WERI-Rb-1 (cell line): ENCODE measurements around the gene ANKRD39.

ENCODE experiments used
- DNase-seq: peaks from one replicate; pipeline ENCODE4 v3.0.0-alpha.2; 2020
- H3K27ac ChIP-seq: fragments of 250-450 bp; sonication (Bioruptor Pico); 2 replicates; pipeline ENCODE4 v1.5.1; 2020; ENCODE audit warnings: mild to moderate bottlenecking, moderate library complexity
- H3K27me3 ChIP-seq: fragments of 250-450 bp; sonication (Bioruptor Pico); 2 replicates; pipeline ENCODE4 v1.5.1; 2021; ENCODE audit warnings: mild to moderate bottlenecking, low read depth, moderate library complexity; ENCODE audit not compliant: insufficient read depth, severe bottlenecking
- H3K36me3 ChIP-seq: fragments of 250-450 bp; sonication (Bioruptor Pico); 2 replicates; pipeline ENCODE4 v1.5.1; 2020; ENCODE audit warnings: mild to moderate bottlenecking, moderate library complexity
- H3K4me3 ChIP-seq: 2 replicates; pipeline ENCODE4 v1.5.1; 2011; ENCODE audit warnings: low read depth, mild to moderate bottlenecking, control low read depth, low read length
- H3K9me3 ChIP-seq: fragments of 250-450 bp; sonication (Bioruptor Pico); 2 replicates; pipeline ENCODE4 v1.5.1; 2021; ENCODE audit warnings: mild to moderate bottlenecking, moderate library complexity; ENCODE audit not compliant: severe bottlenecking
- CTCF ChIP-seq: IDR thresholded peaks from 2 replicates; pipeline ENCODE4 v1.5.1; 2011; ENCODE audit warnings: low read depth, mild to moderate bottlenecking, control low read depth, inconsistent platforms, low read length

ANKRD39 gene

DNA sequence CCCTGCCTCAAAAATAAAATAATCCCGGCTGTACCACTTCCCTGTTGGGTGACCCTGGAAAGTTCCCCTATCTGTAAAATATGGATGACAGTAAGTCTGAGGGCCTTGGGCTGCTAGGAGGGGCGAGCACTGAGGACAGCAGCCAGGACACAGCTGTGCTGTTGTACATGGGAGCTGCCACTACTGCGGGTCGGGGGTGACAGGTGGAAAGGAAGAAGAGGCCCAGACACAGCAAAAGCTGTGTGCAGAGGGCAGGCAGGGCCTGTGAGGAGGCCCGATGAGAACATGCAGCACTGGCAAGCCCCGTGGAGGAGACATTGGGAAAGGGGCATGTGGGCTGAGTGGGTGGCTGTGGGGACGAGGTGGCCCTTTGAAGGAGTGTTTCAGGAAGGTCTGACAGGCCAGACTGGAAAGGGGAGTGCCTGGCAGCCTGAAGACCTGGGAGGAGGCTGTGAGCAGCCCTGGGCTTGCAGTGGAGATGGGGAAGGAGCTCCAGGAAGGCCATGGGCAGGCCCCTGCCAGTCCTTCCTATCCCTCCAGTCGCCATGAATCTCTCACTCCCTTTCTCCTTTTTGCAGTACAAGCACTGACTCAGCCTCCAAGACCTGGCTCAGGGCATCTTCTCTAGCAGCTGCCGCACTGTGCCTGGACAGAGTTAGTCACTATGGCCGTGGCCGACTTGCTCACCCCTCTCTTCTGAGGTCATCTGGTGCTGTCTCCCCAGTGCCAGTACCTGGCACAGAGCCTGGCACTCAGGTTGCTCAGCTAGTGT lies 41.0 kb upstream of the ANKRD39 start:
- no peaks in the 10 kb centered on the region for H3K9me3 ChIP-seq
- DNase-seq: no peak
- TF ChIP-seq CTCF: no peak
- no peak overlapping the region for H3K27ac ChIP-seq
- H3K27me3 ChIP-seq: no peaks in the 10 kb centered on the region
- H3K36me3 ChIP-seq: no peaks in the 10 kb centered on the region
- no peak overlapping the region for H3K4me3 ChIP-seq

DNA sequence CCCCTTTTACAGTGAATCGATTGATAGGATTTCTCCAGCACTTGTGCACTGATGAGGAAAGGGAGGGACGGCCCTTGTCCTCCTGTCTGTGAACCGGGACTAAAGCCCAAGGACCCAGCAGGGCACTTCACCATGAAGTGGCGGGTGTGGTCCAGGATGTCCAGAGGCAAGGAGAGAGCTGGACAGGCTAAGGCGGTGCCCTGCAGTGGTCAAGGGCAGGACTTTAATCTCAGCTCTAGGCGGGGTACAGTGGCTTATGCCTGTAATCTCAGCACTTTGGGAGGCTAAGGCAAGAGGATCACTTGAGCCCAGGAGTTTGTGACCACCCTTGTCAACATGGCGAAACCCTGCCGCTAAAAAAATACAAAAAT lies 40.3 kb upstream of the ANKRD39 start:
- Histone ChIP-seq H3K9me3 (no peaks in the 10 kb centered on the region), H3K4me3 (no peak overlapping the region), H3K27me3 (no peaks in the 10 kb centered on the region), H3K27ac (no peak overlapping the region), H3K36me3 (no peaks in the 10 kb centered on the region)
- no peak for DNase-seq
- TF ChIP-seq CTCF: no peak

GRCh38 chr2:96897491-96898134 lies 39.8 kb upstream of the ANKRD39 start:
- no peak for DNase-seq
- H3K4me3 ChIP-seq: no peak overlapping the region
- no peaks in the 10 kb centered on the region for H3K27me3 ChIP-seq
- no peaks in the 10 kb centered on the region for H3K9me3 ChIP-seq
- H3K36me3 ChIP-seq: no peaks in the 10 kb centered on the region
- H3K27ac ChIP-seq: no peak overlapping the region
- no peak for TF ChIP-seq CTCF

DNA sequence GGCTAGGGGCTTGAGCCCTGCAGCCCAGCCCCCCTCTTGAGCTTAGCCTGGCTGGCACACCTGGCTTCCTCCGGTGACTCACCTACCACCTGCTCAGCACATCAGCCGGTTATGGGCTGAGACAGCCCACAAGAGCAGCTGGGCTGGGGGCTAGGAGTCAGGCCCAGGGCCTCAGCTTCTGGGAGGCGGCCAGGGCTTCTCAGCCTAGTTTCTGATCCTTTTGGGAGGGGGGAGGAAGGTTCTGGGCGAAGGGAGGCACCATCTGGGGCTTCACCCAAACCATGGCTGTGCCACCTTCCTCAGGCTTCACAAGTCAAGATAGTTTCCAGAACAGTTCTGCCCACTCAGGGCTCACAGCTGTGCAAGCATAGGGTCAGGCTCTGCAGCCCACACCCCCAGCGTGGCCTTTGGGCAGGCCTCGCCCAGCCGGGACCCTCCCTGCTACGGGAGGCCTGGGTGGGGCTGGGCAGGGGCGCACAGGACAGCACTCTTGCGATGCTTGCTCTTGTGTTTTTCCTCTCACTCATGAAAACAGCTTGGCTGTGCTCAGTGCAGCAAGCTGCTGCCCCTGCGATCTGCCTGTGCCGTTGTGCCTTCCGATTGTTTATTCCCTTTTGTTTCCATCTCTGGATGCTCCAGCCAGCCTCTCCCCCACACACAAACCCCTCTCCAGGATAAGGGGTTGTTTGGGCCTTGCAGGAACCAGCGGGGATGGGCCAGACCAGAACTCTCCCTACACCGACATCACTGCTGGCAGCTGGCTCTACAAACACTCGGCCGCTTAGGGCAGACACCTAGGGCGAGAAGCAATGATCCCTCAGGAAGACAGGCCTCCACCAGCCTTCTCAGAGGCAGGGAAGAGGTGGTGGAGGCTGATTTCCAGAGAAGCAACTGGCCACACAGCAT lies 38.2 kb upstream of the ANKRD39 start:
- Histone ChIP-seq H3K9me3 (no peaks in the 10 kb centered on the region), H3K4me3 (no peak overlapping the region), H3K27ac (peak overlapping the region; percentile 16; the same call in 1 of the 2 replicates), H3K36me3 (no peaks in the 10 kb centered on the region), H3K27me3 (no peaks in the 10 kb centered on the region)
- peak; percentile 37 for DNase-seq
- no peak for TF ChIP-seq CTCF

- Histone ChIP-seq H3K4me3 (no peak overlapping the region), H3K27ac (peak overlapping the region; percentile 16; the same call in 1 of the 2 replicates), H3K9me3 (no peaks in the 10 kb centered on the region), H3K27me3 (no peaks in the 10 kb centered on the region), H3K36me3 (no peaks in the 10 kb centered on the region)
- DNase-seq: no peak
- no peak for TF ChIP-seq CTCF
Observed at GRCh38 chr2:96895032-96895745, 37.4 kb upstream of the ANKRD39 start.
